Epithelial cell of prostate (primary cell): ENCODE data around the gene PRKAG1.

Source experiments
- DNase-seq: peaks from one replicate; pipeline ENCODE4 v3.0.0-alpha.2; 2011; ENCODE audit warnings: low read depth, low spot score
- H3K27ac ChIP-seq: fragments of 450-650 bp; 2 replicates; pipeline ENCODE4 v1.5.1; 2017; ENCODE audit warnings: mild to moderate bottlenecking

Gene PRKAG1

DNA sequence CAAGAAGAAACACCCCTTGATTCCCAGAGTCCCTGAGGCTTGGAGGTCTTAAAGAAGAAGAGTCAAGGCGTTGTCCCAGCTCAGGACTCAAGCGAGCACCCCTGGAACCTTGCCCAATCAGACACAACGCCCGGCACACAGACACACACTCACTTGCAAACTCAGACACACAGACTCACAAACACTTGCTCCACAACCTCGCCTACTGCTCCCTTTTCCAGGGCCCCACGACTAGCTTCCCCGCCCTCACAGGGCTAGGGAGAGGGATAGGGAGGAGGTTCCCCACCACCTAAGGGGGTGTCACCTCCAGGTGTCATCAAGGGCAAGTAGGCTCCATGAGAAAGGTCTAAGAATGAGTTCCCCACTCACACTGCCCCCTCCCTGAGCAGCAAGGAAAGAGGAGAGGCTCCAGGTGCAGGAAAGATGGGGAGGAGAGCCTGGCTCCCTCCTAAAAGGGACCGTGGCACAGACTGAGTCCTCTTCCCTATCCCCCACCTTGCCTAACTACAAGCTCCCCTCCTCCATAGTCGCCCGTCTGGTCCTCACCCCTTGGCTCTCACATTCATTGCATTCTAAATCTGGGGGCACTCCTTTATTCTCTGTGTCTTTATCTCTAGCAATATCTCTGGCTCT, 47.8 kb downstream of the PRKAG1 start:
- no peak for DNase-seq

DNA sequence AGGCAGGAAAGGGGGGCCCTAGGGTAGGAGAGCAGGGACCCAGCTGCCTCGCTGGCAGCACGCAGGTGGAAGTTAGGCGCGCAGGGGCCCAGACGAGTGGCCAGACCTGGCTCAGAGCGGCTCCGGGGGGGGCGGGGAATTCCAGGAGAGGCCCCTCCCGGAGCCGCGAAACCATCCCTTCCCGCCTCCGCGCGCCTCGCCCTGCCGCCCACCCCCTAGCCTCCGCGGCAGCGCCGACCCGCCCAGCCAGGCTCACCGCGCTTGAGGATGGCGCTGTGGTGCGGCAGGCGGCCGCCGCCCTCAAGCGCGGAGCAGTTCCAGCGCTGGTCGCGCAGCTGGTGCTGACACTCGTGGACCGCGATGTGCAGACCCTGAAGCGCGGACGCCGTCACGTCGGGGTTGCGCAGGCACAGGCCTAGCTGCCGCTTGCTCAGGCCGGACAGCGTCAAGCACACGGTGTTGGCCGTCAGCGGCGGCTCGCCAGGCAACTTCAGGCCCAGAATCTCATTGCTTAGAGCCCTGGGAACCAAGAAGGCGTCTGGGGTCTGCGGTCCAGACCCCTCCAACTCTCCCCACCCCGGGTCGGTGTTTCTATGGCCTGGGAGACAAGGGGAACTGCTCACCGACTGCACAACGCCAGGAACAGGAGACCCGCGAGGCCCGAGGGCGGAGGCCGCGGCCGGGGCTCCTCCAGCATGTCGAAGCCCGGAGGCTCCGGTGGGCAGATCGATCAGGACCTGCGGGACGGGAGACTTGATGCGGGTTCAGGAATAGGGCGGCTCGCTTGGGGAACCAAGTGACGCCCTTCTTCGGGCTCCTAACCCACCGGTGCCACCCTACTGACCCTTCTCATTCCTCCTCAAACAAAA, 48.5 kb downstream of the PRKAG1 start:
- DNase-seq: no peak
- no peak overlapping the region for H3K27ac ChIP-seq

More for the DNA sequence above, 47.8 kb downstream of the PRKAG1 start:
- no peak overlapping the region for H3K27ac ChIP-seq

DNA sequence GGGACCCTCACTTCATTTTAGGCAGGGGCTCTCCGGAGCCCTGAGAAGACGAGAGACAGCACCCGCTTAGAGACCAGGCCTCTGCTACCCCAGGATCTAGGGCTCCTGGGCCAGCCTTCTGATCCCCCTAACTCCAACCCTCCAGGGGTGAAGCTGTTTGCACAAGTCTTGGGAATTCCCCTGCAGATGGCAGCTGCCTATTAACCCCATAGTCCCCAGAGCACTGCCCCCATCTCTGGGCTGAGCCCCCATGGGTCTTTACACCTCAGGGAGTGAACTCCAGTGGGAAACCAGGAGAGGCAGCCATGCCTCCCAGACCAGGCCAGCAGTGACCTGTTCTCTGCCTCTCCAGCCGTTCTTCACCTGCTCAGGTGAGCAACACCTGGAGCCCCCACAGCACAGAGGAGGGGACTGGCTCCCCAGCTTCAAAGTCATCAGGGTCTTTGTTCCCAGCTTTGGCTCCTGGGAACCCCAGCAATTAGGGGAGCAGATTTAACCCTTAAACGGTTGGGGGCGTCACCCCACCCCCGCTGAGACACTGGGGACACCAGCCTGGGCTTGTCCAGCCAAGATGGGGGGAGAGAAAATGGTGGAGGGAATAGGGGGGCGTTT, 49.3 kb downstream of the PRKAG1 start:
- H3K27ac ChIP-seq: no peak overlapping the region
- no peak for DNase-seq

DNA sequence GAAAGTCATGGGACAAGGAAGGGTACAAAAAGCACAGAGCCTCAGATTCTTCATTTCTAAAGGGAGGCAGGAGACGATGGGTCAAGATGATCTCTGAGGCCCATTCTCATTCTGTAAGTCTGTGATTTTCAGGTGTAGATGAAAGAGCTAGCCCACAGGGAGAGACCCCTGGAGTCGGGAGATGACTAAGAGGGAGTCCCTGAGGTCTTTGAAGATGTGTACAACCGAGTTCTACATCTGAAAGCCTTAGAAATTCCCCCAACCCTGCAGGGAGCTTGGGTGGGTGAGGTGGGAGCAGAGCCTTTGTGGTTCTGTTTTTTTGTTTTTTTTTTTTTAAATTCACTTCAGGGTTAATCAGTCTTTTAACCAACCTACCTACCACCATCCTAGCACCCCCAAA, 50.1 kb downstream of the PRKAG1 start:
- no peak overlapping the region for H3K27ac ChIP-seq
- no peak for DNase-seq

DNA sequence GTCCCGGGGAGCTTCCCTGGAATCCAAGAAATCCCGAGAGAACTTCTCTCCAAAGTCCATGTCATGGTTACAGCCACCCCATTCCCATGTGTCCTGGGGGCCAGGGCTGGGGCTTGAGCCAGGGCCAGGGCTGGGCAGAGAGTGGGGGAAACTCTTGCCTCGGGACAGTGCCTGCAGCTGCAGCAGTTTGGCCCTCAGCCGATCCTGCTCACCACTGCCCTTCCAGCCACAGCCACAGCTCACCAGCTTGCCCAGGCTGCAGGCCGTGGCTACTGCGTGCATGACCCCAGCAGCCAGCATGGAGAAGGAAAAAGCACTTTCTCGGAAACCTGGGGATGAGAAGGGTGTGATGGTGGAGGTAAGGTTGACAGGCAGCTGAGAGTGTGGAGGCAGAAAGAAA, 50.6 kb downstream of the PRKAG1 start:
- no peak overlapping the region for H3K27ac ChIP-seq
- DNase-seq: no peak

DNA sequence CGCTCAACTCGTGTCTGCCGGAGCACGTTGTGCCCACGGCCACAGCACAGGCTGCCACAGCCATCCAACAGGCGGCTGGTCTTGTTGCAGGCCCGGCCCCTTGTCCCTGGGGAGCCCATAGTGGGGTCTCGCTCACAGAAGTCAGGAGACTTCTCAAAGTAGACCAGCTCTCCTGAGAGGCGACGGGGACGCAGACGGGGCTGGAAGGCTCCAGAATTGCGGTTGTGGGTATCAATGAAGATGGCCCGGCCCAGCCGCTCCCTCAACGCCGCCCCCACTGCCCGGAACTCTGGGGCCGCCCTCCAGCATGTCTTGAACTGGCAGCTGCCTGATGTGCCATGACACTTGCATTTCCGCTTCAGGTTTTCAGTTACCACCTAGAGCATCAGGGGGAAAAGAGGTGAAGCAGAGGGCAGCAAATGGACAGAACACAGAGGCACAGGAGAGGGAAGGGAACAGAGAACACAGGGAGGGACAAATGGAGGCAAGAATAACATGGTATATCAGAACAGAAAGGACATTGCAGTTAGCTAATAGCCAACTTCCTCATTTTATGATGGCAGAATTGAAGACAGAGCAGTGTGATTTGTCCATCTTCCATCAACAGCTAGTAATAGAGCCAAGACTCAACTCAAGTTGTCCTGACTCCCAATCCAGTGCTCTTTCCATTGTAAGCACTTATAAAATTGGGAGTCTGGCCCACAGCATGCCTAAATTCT, 52.2 kb downstream of the PRKAG1 start:
- no peak for DNase-seq
- H3K27ac ChIP-seq: no peak overlapping the region

DNA sequence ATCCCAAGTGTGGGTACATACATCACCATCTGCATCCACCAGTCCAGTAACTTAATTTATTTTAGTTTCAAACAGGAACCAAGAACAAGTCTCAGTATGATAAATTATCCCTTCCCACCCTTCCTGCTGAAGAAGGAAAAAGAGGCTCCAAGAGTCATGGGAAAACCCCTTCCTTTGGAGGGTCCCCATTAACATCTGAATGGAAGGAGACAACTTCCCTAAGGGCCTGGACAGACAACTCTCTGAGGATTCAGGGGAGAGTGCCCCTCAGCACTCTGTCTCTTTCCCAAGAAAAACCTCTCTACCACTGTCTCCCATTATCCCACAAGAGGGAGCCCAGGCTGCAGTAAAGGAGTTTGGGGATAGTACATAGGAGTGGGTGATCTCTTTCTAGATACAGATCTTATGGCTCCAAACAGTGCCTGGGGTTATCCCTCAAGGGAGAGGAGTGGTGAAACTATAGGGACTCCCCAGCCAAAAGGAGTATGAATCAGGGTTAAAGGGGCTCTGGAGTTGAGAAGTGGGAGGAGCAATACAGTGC, 53.2 kb downstream of the PRKAG1 start:
- DNase-seq: no peak
- H3K27ac ChIP-seq: no peak overlapping the region

DNA sequence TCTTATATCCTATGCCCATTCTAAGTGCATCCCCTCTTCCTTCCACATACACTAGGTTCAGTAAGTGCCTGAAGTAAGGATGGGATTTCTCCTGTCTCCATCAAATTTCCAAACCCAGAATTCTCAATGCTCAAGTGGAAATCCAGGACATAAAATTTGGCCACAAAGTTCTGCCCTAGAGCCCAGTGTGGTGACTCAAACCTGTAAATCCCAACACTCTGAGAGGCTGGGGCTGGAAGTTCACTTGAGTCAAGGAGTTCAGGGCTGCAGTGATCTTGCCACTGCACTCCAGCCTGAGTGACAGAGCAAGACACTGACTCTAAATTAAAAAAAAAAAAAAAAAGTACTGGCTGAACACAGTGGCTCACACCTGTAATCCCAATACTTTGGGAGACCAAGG, 56.8 kb downstream of the PRKAG1 start:
- no peak overlapping the region for H3K27ac ChIP-seq
- DNase-seq: no peak

DNA sequence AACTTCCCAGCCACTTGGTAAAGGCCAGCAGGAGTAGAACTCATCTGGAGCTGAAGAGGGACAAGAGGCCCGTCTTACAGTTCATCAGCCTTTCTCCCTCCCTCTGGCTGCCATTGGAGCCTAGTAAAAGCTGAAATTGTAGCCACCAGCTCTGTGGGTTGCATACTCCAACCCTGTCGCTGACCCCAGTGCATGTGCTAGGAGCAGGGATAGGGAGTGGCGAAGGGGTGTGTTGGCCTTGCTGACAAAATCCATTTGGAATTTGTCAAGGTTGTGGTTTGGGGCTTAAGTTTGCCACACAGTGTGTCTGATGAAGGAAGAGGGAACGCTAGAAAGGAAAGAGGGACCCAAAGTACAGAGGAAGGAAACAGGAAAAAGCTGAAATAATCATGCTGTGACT, 57.2 kb downstream of the PRKAG1 start:
- no peak overlapping the region for H3K27ac ChIP-seq
- no peak for DNase-seq

DNA sequence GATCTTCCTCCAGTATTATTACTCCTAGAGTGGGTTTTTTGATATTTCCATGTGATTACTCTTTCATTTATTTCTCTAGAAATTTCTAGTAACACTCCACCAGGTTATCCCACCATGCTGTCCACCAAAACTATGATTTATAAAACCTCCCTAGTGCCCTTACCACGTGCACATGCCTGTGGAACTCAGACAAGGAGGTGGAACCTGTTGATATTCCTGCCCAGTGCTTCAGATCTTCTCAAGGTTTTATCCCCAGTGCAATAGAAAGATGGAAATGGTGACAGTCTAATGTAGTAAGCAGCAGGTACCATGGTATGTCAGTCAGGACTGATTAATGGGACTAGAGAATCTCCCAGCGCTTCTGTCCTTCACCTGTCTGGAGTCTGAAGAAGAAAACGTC, 57.7 kb downstream of the PRKAG1 start:
- no peak overlapping the region for H3K27ac ChIP-seq
- DNase-seq: no peak

DNA sequence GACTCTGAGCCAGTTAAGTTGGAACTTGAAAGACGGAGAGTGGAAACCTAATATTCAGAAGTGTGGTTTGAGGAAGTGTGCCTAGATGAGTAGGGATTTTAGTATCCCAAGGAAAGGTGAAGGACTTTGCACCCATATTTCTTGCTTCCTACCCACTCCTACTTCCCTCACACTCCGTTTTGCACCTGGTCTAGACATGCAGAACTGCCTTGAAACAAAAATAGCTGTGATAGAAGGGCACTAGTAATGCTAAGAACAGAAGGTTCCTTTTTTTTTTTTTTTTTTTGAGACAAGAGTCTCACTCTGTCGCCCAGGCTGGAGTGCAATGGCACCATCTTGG, 60.6 kb downstream of the PRKAG1 start:
- H3K27ac ChIP-seq: no peak overlapping the region
- DNase-seq: no peak

DNA sequence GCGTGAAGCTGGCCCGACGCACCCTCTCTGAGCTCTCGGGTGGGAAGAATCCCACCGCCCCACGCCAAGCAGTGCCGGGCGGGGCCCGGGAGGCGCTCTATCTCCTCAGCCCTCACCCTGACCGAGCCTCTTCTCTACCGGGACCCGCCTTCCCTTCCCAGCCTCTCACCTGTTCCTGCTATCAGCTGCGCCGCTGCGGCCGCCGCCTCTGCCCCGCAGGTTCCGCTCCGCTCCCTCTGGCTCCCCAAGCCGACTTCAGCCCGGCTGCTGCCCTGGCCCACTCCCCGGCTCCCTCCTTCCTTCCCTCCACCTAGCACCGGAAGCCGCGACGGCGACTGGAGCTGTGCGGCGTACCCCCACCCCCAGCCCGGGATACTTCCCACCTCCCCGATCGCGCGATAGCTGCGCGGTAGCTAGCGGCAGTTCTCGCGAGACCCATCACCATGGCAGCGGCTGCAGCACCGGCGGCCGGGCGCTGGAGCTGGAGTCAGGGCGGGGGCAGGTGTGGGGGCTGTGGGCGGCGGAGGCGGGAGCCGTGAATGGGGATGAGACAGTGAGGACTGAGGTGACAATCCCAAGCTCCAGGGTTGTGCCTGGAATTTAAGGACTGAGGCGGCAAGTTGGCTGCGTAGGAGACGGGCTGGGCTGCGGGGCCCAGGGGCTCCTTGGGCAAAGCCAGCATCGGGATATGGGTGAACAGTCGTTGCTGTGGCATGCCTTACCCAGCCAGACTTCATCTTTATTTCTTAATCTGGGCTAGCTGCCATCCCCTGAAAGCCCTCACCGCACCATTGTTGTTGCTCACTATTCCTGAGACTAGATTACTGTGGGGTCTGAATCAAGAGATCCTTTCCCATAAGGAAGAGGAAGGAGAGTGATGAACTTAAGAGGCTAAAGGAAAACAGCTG, 61.2 kb downstream of the PRKAG1 start, which contains the start of gene ARF3:
ARF3 (minus strand) TSS at position 347 of the 908 bp plus-strand sequence. CDS start 16,392 bp downstream, outside the sequence.
- peak within 1 kb of the TSS; percentile 70 for H3K27ac ChIP-seq
- peak; percentile 64 for DNase-seq

DNA sequence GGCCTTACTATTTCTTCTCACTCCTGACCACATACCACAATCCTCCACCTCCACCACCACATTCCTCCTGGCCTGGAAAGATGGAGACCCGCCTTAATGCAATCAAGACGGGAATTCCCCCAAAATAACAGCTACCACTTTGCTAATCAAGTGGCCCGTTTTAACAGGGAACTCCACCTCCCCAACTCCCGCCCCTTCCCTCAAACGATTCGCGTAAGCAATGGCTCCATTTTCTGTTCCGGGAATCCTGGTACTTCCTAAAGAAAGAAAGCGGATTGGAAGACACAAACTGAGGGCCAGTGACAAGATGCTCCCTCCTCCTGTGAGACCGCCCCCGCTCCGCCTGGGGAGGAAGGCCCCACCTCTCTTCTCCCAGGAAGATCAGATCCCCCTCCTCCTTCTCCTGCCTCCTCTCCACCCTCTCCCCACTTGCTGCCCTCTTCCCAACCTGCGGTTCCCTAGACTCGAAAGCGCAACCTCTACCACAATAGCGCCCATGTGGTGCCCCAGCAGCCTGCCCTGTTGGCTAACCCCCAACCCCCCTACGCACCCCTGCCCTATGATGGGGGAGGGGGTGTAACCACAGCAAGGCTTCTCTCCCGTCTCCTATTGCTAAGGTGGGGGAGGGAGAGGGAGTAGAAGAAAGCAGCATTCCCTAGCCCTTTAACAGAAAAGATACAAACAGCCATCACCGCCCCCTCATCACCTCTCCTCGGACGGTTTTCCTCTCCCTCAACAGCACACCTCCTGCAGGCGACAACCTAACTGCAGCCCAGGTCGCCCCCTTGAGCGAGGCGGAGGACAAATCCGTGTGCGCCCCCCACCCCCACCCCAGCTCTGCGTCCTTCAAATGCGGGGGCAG, 62.1 kb downstream of the PRKAG1 start:
- H3K27ac ChIP-seq: peak overlapping the region; percentile 70
- DNase-seq: peak; percentile 92

DNA sequence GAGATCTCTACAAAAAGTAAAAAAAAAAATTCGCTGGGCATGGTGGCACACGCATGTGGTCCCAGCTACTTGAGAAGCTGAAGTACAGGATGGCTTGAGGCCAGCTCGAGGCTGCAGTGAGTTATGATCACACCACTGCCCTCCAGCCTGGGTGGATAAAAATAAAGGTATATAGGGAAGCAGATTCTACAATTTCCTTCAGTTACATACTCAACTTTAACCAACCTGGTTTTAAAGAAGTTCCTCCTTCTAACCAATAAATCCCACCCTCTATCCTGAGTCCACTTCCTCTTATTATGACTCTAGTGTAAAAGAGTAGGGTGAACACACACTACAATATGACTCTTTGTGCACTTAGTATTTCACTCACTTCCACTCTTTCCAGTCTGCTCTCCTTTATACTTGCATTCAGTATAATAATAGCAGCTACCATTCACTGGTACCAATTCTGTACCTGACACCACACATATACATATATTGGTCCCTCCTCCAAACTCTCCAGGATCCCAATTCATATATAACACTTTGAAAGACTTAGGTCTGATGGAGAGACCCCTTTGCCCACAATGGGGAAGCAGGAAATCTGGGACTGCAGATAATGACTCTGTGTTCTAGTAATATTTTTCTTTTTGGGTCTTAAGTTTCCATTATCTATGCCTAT, 63.6 kb downstream of the PRKAG1 start:
- no peak overlapping the region for H3K27ac ChIP-seq
- DNase-seq: no peak

DNA sequence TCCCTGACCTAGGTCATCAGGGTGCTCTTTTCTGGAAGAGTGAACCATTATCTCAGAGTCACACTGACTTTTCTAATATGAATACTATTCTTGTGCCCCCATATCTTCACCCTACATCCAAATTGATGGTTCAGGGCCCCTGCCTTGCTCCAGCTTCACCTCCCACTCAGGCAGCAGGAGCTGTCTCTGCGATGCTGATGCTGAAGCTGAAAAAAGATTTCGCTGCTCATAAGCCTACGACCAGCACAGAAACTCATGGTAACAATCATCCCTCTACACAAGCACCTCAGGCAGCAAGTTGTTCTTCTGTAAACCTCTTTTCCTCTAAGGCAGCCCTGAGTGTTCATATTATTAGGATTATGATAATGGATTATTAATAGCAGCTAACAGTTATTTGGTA, 64.5 kb downstream of the PRKAG1 start:
- DNase-seq: no peak
- no peak overlapping the region for H3K27ac ChIP-seq

DNA sequence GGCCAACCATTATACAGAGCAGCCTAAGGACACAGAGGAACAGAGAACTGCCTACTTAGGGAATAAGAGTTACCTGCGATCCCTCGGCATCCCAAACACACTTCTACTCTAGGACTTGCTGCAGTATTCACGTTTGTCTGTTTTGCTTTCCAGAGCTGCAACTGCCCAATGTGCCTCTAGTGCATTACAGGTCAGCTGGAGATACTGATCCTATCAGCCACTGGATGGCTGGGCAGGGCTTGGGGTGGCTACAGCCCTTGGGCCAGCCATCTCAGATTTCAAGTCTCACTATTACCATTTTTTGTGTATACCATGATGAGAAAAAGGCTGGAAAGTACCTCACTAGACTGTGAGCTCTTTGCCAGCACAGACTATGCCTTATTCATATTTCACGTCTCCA, 65.9 kb downstream of the PRKAG1 start:
- no peak overlapping the region for H3K27ac ChIP-seq
- DNase-seq: no peak
